B cell (primary cell): ENCODE data around the gene RPLP1. TPM values are rescaled to one million over a fixed set of nuclear protein-coding genes. Genes with fewer than 3 reads are reported as not detected.
A peak's percentile ranks its signal among the peaks of the same experiment; 100 is the strongest.

Source experiments
- ATAC-seq: fragments of 200-7000 bp; cut with Tn5 transposase; one replicate; pipeline ENCODE4 v1.10.0; 2021; ENCODE audit warnings: low read depth, mild to moderate bottlenecking, moderate number of reproducible peaks, moderate library complexity
- CTCF ChIA-PET: fragments of 350-600 bp; sonication (Branson Sonifier 250); formaldehyde crosslinking; loops from one replicate; lab custom pipeline; 2021; ENCODE audit warnings: antibody characterized with exemption, inconsistent platforms; lab: Charles Lee
- POLR2A ChIA-PET: fragments of 350-600 bp; sonication (Branson Sonifier 250); formaldehyde crosslinking; loops from one replicate; lab custom pipeline; 2021; ENCODE audit warnings: antibody characterized with exemption; lab: Charles Lee
- DNase-seq: peaks from one replicate; pipeline ENCODE4 v3.0.0; 2013
- H2AFZ ChIP-seq: 2 replicates; pipeline ENCODE4 v1.6.1; 2012; ENCODE audit warnings: mild to moderate bottlenecking, low read depth, low read length; ENCODE audit not compliant: insufficient read depth, poor library complexity, severe bottlenecking
- H3K27ac ChIP-seq, 2 donors: 1 replicate in 1 of 2; 2 replicates in 1 of 2; pipeline ENCODE4 v1.5.1; 2012 to 2013; ENCODE audit warnings: low read length in 2 of 2, mild to moderate bottlenecking in 2 of 2, moderate library complexity in 1 of 2
- H3K27me3 ChIP-seq, 4 experiments: fragments of 200-600 bp in 1 of 4; sonication (generic) in 1 of 4; replicated peaks in 1 of 4; 1 replicate in 2 of 4; 2 replicates in 2 of 4; pipeline versions ENCODE4 v1.6.1 to v1.7.0; 2013 to 2016; ENCODE audit warnings: low read length in 3 of 4, mild to moderate bottlenecking in 2 of 4, mixed read lengths in 1 of 4, moderate library complexity in 1 of 4; ENCODE audit not compliant: insufficient read depth in 4 of 4, control insufficient read depth in 3 of 4; ENCODE audit errors: control extremely low read depth in 1 of 4
- H3K36me3 ChIP-seq, 2 experiments: replicated peaks in 1 of 2; 1 replicate in 1 of 2; 2 replicates in 1 of 2; pipeline versions ENCODE4 v1.6.1 to v1.7.1; 2013; ENCODE audit warnings: low read length in 1 of 2; ENCODE audit not compliant: insufficient read depth in 2 of 2, control insufficient read depth in 1 of 2; ENCODE audit errors: control extremely low read depth in 1 of 2, extremely low read depth in 1 of 2
- H3K4me1 ChIP-seq, 2 donors: fragments of 200-600 bp in 1 of 2; sonication (generic) in 1 of 2; 1 replicate in 1 of 2; 2 replicates in 1 of 2; pipeline versions ENCODE4 v1.5.1 to v1.6.1; 2013 to 2017; ENCODE audit warnings: low read length in 2 of 2; ENCODE audit not compliant: control insufficient read depth in 2 of 2, insufficient read depth in 2 of 2
- H3K4me2 ChIP-seq: replicated peaks from 2 replicates; pipeline ENCODE3; 2012; ENCODE audit warnings: mild to moderate bottlenecking, low read depth, low read length; ENCODE audit not compliant: poor library complexity, severe bottlenecking
- H3K4me3 ChIP-seq, 5 experiments: fragments of 200-600 bp in 1 of 5; sonication (generic) in 1 of 5; 1 replicate in 3 of 5; 2 replicates in 2 of 5; pipeline versions ENCODE4 v1.5.1 to v1.7.0; 2011 to 2016; ENCODE audit warnings: low read length in 4 of 5, mild to moderate bottlenecking in 4 of 5, low read depth in 2 of 5, control low read depth in 1 of 5, moderate library complexity in 1 of 5; ENCODE audit not compliant: insufficient read depth in 1 of 5; ENCODE audit errors: control extremely low read depth in 1 of 5, extremely low read depth in 1 of 5
- H3K79me2 ChIP-seq: fragments of 200-600 bp; sonication (generic); one replicate; pipeline ENCODE4 v1.6.0; 2016; ENCODE audit warnings: low read length; ENCODE audit not compliant: control insufficient read depth, insufficient read depth
- H3K9ac ChIP-seq: fragments of 200-600 bp; sonication (generic); 2 replicates; pipeline ENCODE4 v1.6.1; 2017; ENCODE audit warnings: mild to moderate bottlenecking, low read length, moderate library complexity
- H3K9me3 ChIP-seq, 3 donors: one replicate each; pipeline versions ENCODE4 v1.6.1 to v1.7.1; 2013; ENCODE audit warnings: low read length in 2 of 3; ENCODE audit not compliant: control insufficient read depth in 2 of 3, insufficient read depth in 1 of 3; ENCODE audit errors: control extremely low read depth in 1 of 3
- H4K20me1 ChIP-seq: 2 replicates; pipeline ENCODE4 v1.6.0; 2012; ENCODE audit warnings: mild to moderate bottlenecking, low read length; ENCODE audit not compliant: insufficient read depth, control insufficient read depth, poor library complexity, severe bottlenecking
- H3K27ac Mint-ChIP-seq: one replicate; pipeline ENCODE4 v1.8.0; 2021; ENCODE audit warnings: mixed read lengths
- H3K27me3 Mint-ChIP-seq: one replicate; pipeline ENCODE4 v1.8.0; 2021; ENCODE audit warnings: mixed read lengths
- H3K4me1 Mint-ChIP-seq: one replicate; pipeline ENCODE4 v1.8.0; 2021; ENCODE audit warnings: mixed read lengths
- H3K4me3 Mint-ChIP-seq: one replicate; pipeline ENCODE4 v1.8.0; 2021; ENCODE audit warnings: mixed read lengths
- H3K9me3 Mint-ChIP-seq: one replicate; pipeline ENCODE4 v1.8.0; 2022; ENCODE audit warnings: mixed read lengths; ENCODE audit not compliant: insufficient read depth
- CTCF ChIP-seq: fragments of 200-600 bp; IDR thresholded peaks from one replicate; pipeline ENCODE4 v1.8.0; 2022; ENCODE audit warnings: antibody characterized with exemption, mild to moderate bottlenecking
- EZH2 ChIP-seq: IDR thresholded peaks from 2 replicates; pipeline ENCODE4 v1.6.1; 2012; ENCODE audit warnings: borderline replicate concordance, low read depth, mild to moderate bottlenecking, moderate library complexity, low read length; ENCODE audit not compliant: insufficient read depth, poor library complexity, severe bottlenecking
- WGBS: methylation state at CpG from one replicate; pipeline ENCODE4 v1.1.5; 2013; ENCODE audit warnings: missing lambda C conversion rate; ENCODE audit not compliant: insufficient coverage; 5-methylcytosine and 5-hydroxymethylcytosine counted together
- intact Hi-C: fragments of 100-400 bp; cut with micrococcal nuclease; formaldehyde crosslinking; loops from one replicate; pipeline ENCODE4 v1.10.0; 2022
- polyA plus RNA-seq: library from polyadenylated mRNA; depleted of rRNA; stranded (reverse); fragments of >200 nt; gene quantifications from 2 replicates; pipeline ENCODE4 v1.2.3, GENCODE V29; 2012
- total RNA-seq, 2 donors: library from RNA; stranded (reverse); fragments of 120-200 nt in 1 of 2; gene quantifications; 1 replicate in 1 of 2; 2 replicates in 1 of 2; pipeline versions ENCODE4 v1.2.3 to v1.2.4, GENCODE V29; 2013 to 2022

The RPLP1 gene
- total and polyA plus RNA-seq, 2 donors (not counting 1 experiment from before 2014, with no cell fraction given): 2,373 to 2,470 TPM

DNA sequence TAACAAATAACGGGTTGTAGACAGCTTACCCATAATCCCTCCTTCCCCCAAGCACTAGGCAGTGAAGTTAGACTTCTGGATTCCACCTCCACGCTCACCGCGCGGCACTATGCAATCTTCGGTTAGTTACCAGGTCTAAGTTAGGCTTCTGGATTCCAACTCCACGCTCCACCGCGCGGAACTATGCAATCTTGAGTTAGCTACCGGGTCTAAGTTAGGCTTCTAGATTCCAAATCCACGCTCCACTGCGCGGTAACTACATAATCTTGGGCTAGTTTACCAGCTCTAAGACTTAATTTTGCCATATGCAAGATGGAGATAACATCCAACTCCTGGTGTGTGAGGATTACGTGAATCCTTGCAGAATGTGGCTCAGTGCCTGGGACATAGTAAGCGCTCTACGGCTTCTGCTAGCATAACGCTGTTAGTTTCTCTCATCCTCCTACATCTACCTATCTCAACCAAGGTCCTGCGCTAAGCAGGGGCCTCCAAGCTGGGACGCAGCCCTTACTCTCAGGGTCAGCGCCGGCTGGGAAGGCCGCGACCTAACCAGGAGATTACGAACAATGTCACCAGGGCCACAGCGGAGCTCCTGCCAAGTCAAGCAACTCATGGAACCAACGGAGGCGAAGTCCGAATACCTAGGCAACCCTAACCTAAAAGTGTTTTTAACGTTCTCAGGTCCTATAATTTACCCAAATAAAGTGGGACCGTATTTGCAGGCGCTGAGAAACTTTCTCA lies 497 bp upstream of the RPLP1 start:
- Histone ChIP-seq H3K9me3 (no peaks in the 10 kb centered on the region), H3K4me3 (peak overlapping the region; percentile 77 to 97 (median 88)), H4K20me1 (peaks cover 40% of the 10 kb centered on the region), H3K9ac (peak overlapping the region; percentile 97), H3K4me2 (peak overlapping the region; percentile 80), H3K27ac (peak overlapping the region; percentile 77 to 93), H2AFZ (peak overlapping the region; percentile 100), H3K27me3 (no peaks in the 10 kb centered on the region), H3K36me3 (peaks cover 0 to 29% of the 10 kb centered on the region in 2 experiments), H3K79me2 (peaks cover 25% of the 10 kb centered on the region), H3K4me1 (peaks cover 26% of the 10 kb centered on the region in 2 donors)
- ChIA-PET CTCF (interaction anchor here (1.4 to 5.3 kb wide), 3 partner anchors 9 to 38 kb away, joined by 3 to 42 read pairs (median 5); partner anchors contain the start of gene KIF23), POLR2A (interaction anchor here (0.7 to 3.4 kb wide), 10 partner anchors 9 to 1667 kb away, joined by 3 to 30 read pairs (median 5); partner anchors contain the start of genes GLCE and KIF23)
- peak overlapping the region; percentile 100 for H3K4me3 Mint-ChIP-seq
- DNase-seq: no peak
- H3K27me3 Mint-ChIP-seq: no peaks in the 10 kb centered on the region
- TF ChIP-seq EZH2 (no peak), CTCF (no peak)
- ATAC-seq: peak; percentile 28
- H3K9me3 Mint-ChIP-seq: no peaks in the 10 kb centered on the region
- peaks cover 39% of the 10 kb centered on the region for H3K4me1 Mint-ChIP-seq
- intact Hi-C loops: loop anchor here (1.0 to 5.0 kb wide), 7 partner anchors 9 to 1311 kb away; partner anchors contain the start of genes GLCE, KIF23, TLE3 and UACA
- WGBS: 12% methylated on average over 31 of the region's 32 CpGs
- H3K27ac Mint-ChIP-seq: peak overlapping the region; percentile 100

DNA sequence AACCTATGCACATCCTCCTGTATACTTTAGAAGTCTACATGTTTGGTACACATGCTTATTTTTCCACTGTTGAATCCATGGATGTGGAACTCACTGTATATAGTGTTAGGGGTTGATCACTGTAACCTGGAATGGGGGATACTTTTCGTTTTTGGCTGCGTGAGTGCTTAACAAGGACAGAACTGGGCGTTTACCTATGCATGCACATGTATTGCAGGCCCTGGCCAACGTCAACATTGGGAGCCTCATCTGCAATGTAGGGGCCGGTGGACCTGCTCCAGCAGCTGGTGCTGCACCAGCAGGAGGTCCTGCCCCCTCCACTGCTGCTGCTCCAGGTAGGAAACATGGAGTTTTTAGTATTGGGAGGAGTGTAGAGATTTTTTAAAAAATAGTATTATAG lies 2.3 kb downstream of the RPLP1 start:
- TF ChIP-seq CTCF (no peak), EZH2 (no peak)
- Histone ChIP-seq H3K9ac (no peak overlapping the region), H2AFZ (no peak overlapping the region), H4K20me1 (peaks cover 40% of the 10 kb centered on the region), H3K79me2 (peaks cover 25% of the 10 kb centered on the region), H3K27ac (no peak overlapping the region), H3K4me2 (peak overlapping the region; percentile 80), H3K9me3 (no peaks in the 10 kb centered on the region), H3K36me3 (peaks cover 0 to 35% of the 10 kb centered on the region in 2 experiments), H3K4me1 (peaks cover 26% of the 10 kb centered on the region in 2 donors), H3K27me3 (no peaks in the 10 kb centered on the region), H3K4me3 (no peak overlapping the region)
- peak overlapping the region; percentile 73 for H3K27ac Mint-ChIP-seq
- ChIA-PET CTCF (interaction anchor here (5.3 kb wide), 1 partner anchor 8 kb away, joined by 42 read pairs; no protein-coding TSS in a partner anchor), POLR2A (interaction anchor here (0.6 kb wide), 1 partner anchor 1478 kb away, joined by 3 read pairs; no protein-coding TSS in a partner anchor)
- no peaks in the 10 kb centered on the region for H3K27me3 Mint-ChIP-seq
- H3K4me3 Mint-ChIP-seq: peak overlapping the region; percentile 100
- WGBS: 59% methylated on average over 5 of the region's 5 CpGs
- peaks cover 43% of the 10 kb centered on the region for H3K4me1 Mint-ChIP-seq
- no peaks in the 10 kb centered on the region for H3K9me3 Mint-ChIP-seq
- ATAC-seq (no peak), DNase-seq (no peak)
- intact Hi-C loops: loop anchor here (5.0 kb wide), 2 partner anchors 642 to 1072 kb away; partner anchors contain the start of gene TLE3
